Measurements from ENCODE around the gene FLT3. TPM values are rescaled to one million over a fixed set of nuclear protein-coding genes. Genes with fewer than 3 reads are reported as not detected.

Gene FLT3
- total and polyA plus RNA-seq, 2 experiments from 2014 or later, result 0.06 TPM; not detected in 1

DNA sequence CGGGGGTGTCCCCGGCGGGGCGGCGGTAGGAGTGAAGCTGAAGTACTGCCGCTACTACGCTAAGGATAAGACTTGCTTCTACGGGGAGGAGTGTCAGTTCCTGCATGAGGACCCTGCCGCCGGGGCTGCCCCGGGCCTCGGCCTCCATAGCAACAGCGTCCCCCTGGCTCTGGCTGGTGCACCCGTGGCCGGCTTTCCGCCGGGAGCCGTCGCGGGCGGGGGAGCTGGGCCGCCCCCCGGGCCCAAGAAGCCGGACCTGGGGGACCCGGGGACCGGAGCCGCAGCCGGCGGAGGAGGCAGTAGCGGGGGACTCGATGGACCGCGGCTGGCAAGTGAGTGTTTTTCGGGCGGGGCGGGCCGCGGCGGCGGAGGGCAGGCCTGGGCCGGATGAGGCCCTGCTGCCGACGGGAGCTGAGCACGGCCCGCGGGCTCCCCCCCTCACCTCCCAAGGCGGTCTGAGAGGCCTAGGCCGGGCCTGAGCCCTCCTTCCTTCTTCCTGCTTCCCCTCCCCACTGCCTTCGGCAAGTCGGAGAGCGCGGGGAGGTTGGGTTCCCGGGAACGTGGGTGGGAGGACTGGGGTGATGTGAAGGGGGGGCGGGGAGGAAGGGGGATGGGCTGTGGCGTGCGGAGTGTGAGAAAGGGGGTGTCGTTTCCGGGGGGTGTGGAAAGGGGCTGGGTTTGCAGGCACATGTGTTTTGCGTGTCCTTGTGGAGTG, 38.5 kb upstream of the FLT3 start:
- Histone ChIP-seq H3K4me3 (peak overlapping the region; percentile 98), H3K27me3 (no peaks in the 10 kb centered on the region), H3K36me3 (no peaks in the 10 kb centered on the region), H3K9me3 (ENCODE audit: low read depth) (no peaks in the 10 kb centered on the region), H3K4me1 (ENCODE audit: low read depth) (peaks cover 3% of the 10 kb centered on the region), H3K27ac (peak overlapping the region; percentile 95)
- TF ChIP-seq, protein P1, sequence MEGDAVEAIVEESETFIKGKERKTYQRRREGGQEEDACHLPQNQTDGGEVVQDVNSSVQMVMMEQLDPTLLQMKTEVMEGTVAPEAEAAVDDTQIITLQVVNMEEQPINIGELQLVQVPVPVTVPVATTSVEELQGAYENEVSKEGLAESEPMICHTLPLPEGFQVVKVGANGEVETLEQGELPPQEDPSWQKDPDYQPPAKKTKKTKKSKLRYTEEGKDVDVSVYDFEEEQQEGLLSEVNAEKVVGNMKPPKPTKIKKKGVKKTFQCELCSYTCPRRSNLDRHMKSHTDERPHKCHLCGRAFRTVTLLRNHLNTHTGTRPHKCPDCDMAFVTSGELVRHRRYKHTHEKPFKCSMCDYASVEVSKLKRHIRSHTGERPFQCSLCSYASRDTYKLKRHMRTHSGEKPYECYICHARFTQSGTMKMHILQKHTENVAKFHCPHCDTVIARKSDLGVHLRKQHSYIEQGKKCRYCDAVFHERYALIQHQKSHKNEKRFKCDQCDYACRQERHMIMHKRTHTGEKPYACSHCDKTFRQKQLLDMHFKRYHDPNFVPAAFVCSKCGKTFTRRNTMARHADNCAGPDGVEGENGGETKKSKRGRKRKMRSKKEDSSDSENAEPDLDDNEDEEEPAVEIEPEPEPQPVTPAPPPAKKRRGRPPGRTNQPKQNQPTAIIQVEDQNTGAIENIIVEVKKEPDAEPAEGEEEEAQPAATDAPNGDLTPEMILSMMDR (IDR thresholded peaks at IDR 0.05; ENCODE audit: low read depth, low read length), result no peak
- DNase-seq (ENCODE audit: low read depth in 1 of 2, low spot score in 1 of 2), result peak; percentile 90 to 97

DNA sequence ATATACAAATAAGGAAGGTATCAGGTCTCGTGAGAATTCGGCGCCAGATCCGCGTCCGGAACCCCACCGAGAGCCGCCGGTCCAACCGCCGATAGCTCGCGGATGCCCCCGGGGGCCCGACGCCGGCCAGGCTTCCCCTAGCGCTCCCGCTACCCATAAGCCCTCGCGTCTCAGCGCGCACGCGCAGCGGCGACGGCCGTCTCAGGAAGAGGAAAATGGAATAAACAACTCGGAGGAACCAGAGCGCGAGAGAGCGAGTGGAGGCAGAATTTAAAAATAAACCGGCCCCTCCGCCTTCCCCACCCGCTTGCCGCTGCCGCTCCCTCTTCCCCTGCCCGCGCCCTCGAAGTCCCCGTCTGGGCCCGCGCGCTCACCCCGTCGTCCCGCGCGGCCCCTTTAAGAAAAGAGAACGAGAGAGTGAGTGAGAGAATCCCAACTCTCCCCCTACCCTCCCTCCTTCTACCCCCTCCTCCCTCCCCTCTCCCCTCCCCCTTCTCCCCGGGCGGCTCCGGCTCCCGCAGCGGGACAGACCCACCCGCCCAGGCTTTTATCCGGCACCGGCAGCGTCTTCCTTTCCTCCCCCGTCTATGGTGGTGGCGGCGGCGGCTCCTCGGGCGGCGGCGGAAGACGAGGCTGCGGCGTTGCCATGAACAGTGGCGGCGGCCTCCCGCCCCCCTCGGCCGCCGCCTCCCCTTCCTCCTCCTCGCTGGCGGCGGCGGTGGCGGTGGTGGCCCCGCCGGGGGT, 37.8 kb upstream of the FLT3 start, which contains the start of gene PAN3:
TSS of gene PAN3 (plus strand) at position 534 of the 744 bp plus-strand sequence. CDS start at position 647, 113 bp downstream.
- DNase-seq (ENCODE audit: low read depth in 1 of 2, low spot score in 1 of 2), result peak; percentile 93 to 94
- Histone ChIP-seq H3K27ac (peak within 1 kb of the TSS; percentile 95), H3K4me1 (ENCODE audit: low read depth) (peaks cover 3% of the 10 kb centered on the region), H3K4me3 (peak within 1 kb of the TSS; percentile 98), H3K36me3 (no peaks in the 10 kb centered on the region), H3K27me3 (no peaks in the 10 kb centered on the region), H3K9me3 (ENCODE audit: low read depth) (no peaks in the 10 kb centered on the region)
- TF ChIP-seq, protein P1 (IDR thresholded peaks at IDR 0.05; ENCODE audit: low read depth, low read length), result peak; percentile 12

DNA sequence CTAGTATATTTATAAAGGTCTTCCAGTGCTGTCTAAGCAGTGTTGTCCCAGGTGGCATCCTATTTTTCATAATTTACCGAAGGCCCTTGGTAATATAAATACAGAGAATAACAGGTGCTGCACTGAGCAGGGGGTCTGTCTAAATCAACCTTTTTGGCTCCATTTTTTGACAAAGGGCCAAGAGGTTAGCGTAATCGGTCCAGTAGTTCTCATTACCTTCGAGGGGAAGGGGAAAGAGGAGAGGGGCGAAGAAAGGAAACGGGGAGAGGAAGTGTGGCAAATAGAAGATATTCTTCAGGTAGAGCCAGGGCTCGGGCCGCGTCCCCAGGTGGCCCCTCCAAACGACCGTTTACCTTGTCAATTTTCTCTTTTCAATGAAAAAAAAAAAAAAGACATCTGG, 37.2 kb upstream of the FLT3 start:
- TF ChIP-seq, protein P1 (IDR thresholded peaks at IDR 0.05; ENCODE audit: low read depth, low read length), result no peak
- Histone ChIP-seq H3K27me3 (no peaks in the 10 kb centered on the region), H3K36me3 (no peaks in the 10 kb centered on the region), H3K27ac (peak overlapping the region; percentile 95), H3K4me3 (peak overlapping the region; percentile 98), H3K9me3 (ENCODE audit: low read depth) (no peaks in the 10 kb centered on the region), H3K4me1 (ENCODE audit: low read depth) (peaks cover under 1% of the 10 kb centered on the region)
- peak in 1 of 2 donors; percentile 21 for DNase-seq (ENCODE audit: low read depth in 1 of 2, low spot score in 1 of 2)

DNA sequence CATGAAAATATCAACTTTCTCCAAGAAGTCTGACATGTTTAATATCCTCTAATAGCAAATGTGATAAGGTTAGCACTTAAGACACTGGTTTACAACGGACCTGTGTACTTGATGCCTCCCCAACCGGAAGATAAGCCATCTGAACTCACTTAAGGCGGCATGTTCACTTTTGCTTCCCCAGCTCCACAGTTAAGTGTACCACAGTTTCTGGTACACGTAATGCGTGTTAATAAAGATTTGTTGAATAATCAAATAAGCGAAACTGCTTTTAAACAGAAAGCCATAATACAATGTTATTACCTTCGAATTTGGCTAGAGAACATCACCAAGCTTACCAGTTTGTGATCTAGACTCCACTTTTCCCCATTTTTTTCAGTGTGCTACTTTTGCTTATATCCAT, 36.5 kb upstream of the FLT3 start:
- H3K4me3 ChIP-seq, result peak overlapping the region; percentile 98
- no peak for DNase-seq (ENCODE audit: low read depth in 1 of 2, low spot score in 1 of 2)
- H3K27ac ChIP-seq, result no peak overlapping the region
- H3K9me3 ChIP-seq (ENCODE audit: low read depth), result no peaks in the 10 kb centered on the region
- no peaks in the 10 kb centered on the region for H3K4me1 ChIP-seq (ENCODE audit: low read depth)
- H3K27me3 ChIP-seq, result no peaks in the 10 kb centered on the region
- H3K36me3 ChIP-seq, result no peaks in the 10 kb centered on the region
- TF ChIP-seq, protein P1 (IDR thresholded peaks at IDR 0.05; ENCODE audit: low read depth, low read length), result no peak

DNA sequence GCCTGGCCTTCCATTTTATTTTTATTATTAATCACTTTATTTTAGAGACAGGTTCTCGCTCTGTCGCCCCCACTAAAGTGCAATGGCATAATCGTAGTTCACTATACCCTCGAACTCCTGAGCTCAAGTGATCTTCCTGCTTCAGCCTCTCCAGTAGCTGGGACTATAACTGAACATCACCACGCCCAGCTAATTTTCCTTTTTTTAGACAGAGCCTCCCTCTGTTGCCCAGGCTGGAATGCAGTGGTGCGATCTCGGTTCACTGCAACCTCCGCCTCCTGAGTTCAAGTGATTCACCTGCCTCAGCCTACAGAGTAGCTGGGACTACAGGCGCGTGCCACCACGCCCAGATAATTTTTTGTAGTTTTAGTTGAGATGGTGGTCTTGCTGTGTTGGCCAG, 31.3 kb upstream of the FLT3 start:
- Histone ChIP-seq H3K27me3 (no peaks in the 10 kb centered on the region), H3K36me3 (no peaks in the 10 kb centered on the region), H3K4me3 (no peak overlapping the region), H3K4me1 (ENCODE audit: low read depth) (no peaks in the 10 kb centered on the region), H3K9me3 (ENCODE audit: low read depth) (no peaks in the 10 kb centered on the region), H3K27ac (no peak overlapping the region)
- DNase-seq (ENCODE audit: low read depth in 1 of 2, low spot score in 1 of 2), result no peak
- TF ChIP-seq, protein P1 (IDR thresholded peaks at IDR 0.05; ENCODE audit: low read depth, low read length), result no peak

Data from cardiac muscle cell (in vitro differentiated cells and primary cell).